B cell (primary cell): Measurements from ENCODE around the gene IKBKG.

Experiments used
- EZH2 ChIP-seq: IDR thresholded peaks from 2 replicates; pipeline ENCODE4 v1.6.1; 2012; ENCODE audit warnings: borderline replicate concordance, low read depth, mild to moderate bottlenecking, moderate library complexity, low read length; ENCODE audit not compliant: insufficient read depth, poor library complexity, severe bottlenecking
- TF ChIP-seq, protein P1 (sequence below): fragments of 200-600 bp; IDR thresholded peaks from one replicate; pipeline ENCODE4 v1.8.0; 2022; ENCODE audit warnings: antibody characterized with exemption, mild to moderate bottlenecking

GRCh38 chrX:154509455-154509854 is 38.0 kb upstream of the IKBKG start:
- TF ChIP-seq, protein P1, sequence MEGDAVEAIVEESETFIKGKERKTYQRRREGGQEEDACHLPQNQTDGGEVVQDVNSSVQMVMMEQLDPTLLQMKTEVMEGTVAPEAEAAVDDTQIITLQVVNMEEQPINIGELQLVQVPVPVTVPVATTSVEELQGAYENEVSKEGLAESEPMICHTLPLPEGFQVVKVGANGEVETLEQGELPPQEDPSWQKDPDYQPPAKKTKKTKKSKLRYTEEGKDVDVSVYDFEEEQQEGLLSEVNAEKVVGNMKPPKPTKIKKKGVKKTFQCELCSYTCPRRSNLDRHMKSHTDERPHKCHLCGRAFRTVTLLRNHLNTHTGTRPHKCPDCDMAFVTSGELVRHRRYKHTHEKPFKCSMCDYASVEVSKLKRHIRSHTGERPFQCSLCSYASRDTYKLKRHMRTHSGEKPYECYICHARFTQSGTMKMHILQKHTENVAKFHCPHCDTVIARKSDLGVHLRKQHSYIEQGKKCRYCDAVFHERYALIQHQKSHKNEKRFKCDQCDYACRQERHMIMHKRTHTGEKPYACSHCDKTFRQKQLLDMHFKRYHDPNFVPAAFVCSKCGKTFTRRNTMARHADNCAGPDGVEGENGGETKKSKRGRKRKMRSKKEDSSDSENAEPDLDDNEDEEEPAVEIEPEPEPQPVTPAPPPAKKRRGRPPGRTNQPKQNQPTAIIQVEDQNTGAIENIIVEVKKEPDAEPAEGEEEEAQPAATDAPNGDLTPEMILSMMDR = no peak
- no peak for TF ChIP-seq EZH2
